SK-N-MC (cell line): ENCODE measurements around the gene RDM1.
"Not testable (repeated sequence)": the region's sequence is repeated elsewhere in the genome, so short reads cannot be mapped to it uniquely, and the experiment has no call there.

Experiments used
- DNase-seq: peaks from one replicate; pipeline ENCODE4 v3.0.0-alpha.2; 2011; ENCODE audit warnings: low read depth, low spot score
- H3K27ac ChIP-seq: fragments of 200-600 bp; sonication (generic); 2 replicates; pipeline ENCODE4 v1.5.1; 2016; ENCODE audit warnings: mixed run types
- H3K36me3 ChIP-seq: fragments of 200-600 bp; sonication (generic); 2 replicates; pipeline ENCODE4 v1.6.1; 2017; ENCODE audit warnings: antibody characterized with exemption, low read length, mixed read lengths; ENCODE audit not compliant: insufficient read depth
- H3K4me3 ChIP-seq: fragments of 200-600 bp; sonication (generic); 2 replicates; pipeline ENCODE4 v1.5.1; 2016
- H3K9ac ChIP-seq: fragments of 200-600 bp; sonication (generic); 2 replicates; pipeline ENCODE4 v1.8.0; 2017; ENCODE audit warnings: mixed run types, mixed read lengths; ENCODE audit not compliant: insufficient read length
- H3K9me3 ChIP-seq: fragments of 200-600 bp; sonication (generic); 2 replicates; pipeline ENCODE4 v1.6.1; 2017; ENCODE audit warnings: low read depth, mild to moderate bottlenecking, antibody characterized with exemption, low read length, moderate library complexity, mixed read lengths
- EZH2 ChIP-seq: fragments of 200-600 bp; sonication (generic); IDR thresholded peaks from one replicate; pipeline ENCODE4 v1.6.1; 2017; ENCODE audit warnings: antibody characterized with exemption
- FOXP2 ChIP-seq: optimal IDR thresholded peaks from 2 replicates; pipeline ENCODE3; 2011; ENCODE audit warnings: mild to moderate bottlenecking, moderate library complexity; ENCODE audit not compliant: insufficient read depth; ENCODE audit errors: extremely low read length, control extremely low read depth
- POLR2AphosphoS5 ChIP-seq: IDR thresholded peaks from 2 replicates; pipeline ENCODE4 v1.6.1; 2012; ENCODE audit warnings: mild to moderate bottlenecking, low read depth, low read length, borderline replicate concordance

RDM1 gene

DNA sequence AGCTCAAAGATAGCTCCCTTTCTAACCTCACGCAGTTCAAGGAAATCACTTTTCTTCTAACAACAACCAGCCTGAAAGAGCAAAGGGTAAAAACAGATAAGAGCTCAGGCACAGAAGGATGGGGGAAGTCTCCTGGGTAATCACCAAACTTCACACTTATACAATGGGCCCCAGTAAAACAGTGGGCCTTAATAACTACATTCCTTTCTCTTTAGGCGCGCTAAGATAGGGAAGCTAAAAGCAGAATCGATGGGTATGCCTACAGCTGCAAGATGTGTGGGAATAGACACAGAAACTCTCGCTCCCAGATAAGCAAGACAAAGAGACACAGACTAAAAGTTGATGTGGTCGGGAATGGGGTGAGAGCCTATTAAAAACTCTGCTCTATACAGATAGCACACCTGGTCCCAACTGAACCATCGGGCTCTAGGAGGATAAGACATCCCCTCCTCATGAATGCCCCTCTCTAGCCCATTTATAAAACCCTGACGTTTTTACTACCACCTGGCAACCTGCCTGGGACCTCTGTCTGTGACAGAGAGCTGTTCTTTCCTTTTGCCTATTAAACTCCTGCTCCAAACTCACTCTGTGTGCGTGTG is 12.1 kb upstream of the RDM1 start:
- Histone ChIP-seq H3K9ac (no peak overlapping the region), H3K4me3 (no peak overlapping the region), H3K36me3 (no peaks in the 10 kb centered on the region), H3K27ac (no peak overlapping the region), H3K9me3 (no peaks in the 10 kb centered on the region)
- no peak for DNase-seq
- TF ChIP-seq EZH2 (no peak), FOXP2 (no peak), POLR2AphosphoS5 (no peak)

GRCh38 chr17:35938492-35938891 is 7.9 kb upstream of the RDM1 start:
- not testable (repeated sequence) for H3K4me3 ChIP-seq, H3K27ac ChIP-seq, H3K9ac ChIP-seq, H3K36me3 ChIP-seq, DNase-seq, H3K9me3 ChIP-seq

- no peak for DNase-seq
- H3K27ac ChIP-seq: no peak overlapping the region
- no peak overlapping the region for H3K4me3 ChIP-seq
- H3K36me3 ChIP-seq: no peaks in the 10 kb centered on the region
- TF ChIP-seq POLR2AphosphoS5 (no peak), FOXP2 (no peak), EZH2 (no peak)
- no peaks in the 10 kb centered on the region for H3K9me3 ChIP-seq
- H3K9ac ChIP-seq: no peak overlapping the region
Measured at GRCh38 chr17:35936063-35936462, 5.5 kb upstream of the RDM1 start.

GRCh38 chr17:35934760-35935159 is 4.2 kb upstream of the RDM1 start:
- Histone ChIP-seq H3K9me3 (no peaks in the 10 kb centered on the region), H3K27ac (no peak overlapping the region), H3K4me3 (no peak overlapping the region), H3K9ac (no peak overlapping the region), H3K36me3 (no peaks in the 10 kb centered on the region)
- no peak for TF ChIP-seq EZH2
- DNase-seq: no peak

DNA sequence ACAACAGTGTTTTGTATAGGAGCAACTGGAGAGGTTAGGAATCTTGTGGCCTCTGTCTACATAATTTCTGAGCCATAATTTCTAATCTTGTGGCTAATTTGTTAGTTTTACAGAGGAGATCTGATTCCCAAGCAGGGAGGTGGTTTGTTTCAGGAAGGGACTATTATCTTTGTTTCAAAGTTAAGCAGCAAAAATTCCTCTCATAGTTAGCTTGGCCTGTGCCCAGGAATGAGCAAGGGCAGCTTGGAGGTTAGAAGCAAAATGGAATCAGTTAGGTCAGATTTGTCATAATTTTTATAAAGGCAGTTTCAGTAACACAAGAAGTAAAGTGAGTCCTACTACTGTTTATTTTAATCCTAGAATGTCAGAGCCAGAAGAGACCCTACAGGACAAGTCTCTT is 2.0 kb upstream of the RDM1 start:
- Histone ChIP-seq H3K9me3 (no peaks in the 10 kb centered on the region), H3K36me3 (no peaks in the 10 kb centered on the region), H3K27ac (0 out of 2 replicates have a peak overlapping the region, but pooled peaks have one; percentile 2), H3K4me3 (no peak overlapping the region), H3K9ac (no peak overlapping the region)
- DNase-seq: no peak
- TF ChIP-seq FOXP2 (no peak), POLR2AphosphoS5 (no peak), EZH2 (no peak)

DNA sequence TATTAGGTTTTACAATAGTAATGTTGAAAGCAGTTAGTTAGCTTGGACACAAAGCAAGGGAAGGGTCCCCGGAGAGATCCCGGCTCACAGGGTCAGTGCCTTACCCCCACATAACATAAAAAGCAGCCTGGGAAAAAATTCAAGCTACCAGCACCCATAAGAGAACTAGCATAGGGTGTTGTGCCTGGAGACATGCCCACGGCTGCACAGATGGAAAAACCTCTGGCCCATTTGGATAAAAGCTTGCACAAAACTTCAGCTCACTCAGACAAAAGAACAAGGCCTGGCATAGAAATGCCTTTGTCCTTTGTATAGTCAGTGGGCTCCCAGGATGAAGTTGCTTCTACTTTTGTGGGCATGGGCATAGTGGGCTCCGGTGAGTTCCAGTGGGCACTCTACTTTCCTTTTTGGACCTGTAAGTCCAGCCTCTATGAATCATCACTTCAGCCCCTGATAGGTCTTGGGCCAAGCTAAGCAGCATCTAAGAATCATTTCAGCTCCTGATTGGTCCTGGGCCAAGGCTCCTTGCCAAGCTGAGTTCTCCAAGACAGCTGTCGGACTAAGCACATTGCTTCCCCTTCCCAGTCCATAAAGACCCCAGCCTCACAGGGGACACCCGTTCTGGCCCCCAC is 1.3 kb upstream of the RDM1 start:
- TF ChIP-seq EZH2 (no peak), FOXP2 (no peak), POLR2AphosphoS5 (no peak)
- no peak overlapping the region for H3K9ac ChIP-seq
- no peaks in the 10 kb centered on the region for H3K36me3 ChIP-seq
- H3K9me3 ChIP-seq: no peaks in the 10 kb centered on the region
- H3K27ac ChIP-seq: 0 out of 2 replicates have a peak overlapping the region, but pooled peaks have one; percentile 2
- H3K4me3 ChIP-seq: no peak overlapping the region
- no peak for DNase-seq

GRCh38 chr17:35927714-35928113 is 2.9 kb downstream of the RDM1 start:
- H3K27ac ChIP-seq: no peak overlapping the region
- H3K9ac ChIP-seq: no peak overlapping the region
- H3K36me3 ChIP-seq: no peaks in the 10 kb centered on the region; the same call in 1 of the 2 replicates
- H3K4me3 ChIP-seq: no peak overlapping the region
- TF ChIP-seq EZH2 (no peak), FOXP2 (no peak), POLR2AphosphoS5 (no peak)
- no peaks in the 10 kb centered on the region for H3K9me3 ChIP-seq
- no peak for DNase-seq

GRCh38 chr17:35923609-35924114 is 6.9 kb downstream of the RDM1 start:
- Histone ChIP-seq H3K4me3 (no peak overlapping the region), H3K9ac (no peak overlapping the region), H3K9me3 (no peaks in the 10 kb centered on the region), H3K27ac (no peak overlapping the region), H3K36me3 (no peaks in the 10 kb centered on the region; the same call in 1 of the 2 replicates)
- DNase-seq: no peak
- TF ChIP-seq EZH2 (no peak), POLR2AphosphoS5 (no peak), FOXP2 (no peak)

DNA sequence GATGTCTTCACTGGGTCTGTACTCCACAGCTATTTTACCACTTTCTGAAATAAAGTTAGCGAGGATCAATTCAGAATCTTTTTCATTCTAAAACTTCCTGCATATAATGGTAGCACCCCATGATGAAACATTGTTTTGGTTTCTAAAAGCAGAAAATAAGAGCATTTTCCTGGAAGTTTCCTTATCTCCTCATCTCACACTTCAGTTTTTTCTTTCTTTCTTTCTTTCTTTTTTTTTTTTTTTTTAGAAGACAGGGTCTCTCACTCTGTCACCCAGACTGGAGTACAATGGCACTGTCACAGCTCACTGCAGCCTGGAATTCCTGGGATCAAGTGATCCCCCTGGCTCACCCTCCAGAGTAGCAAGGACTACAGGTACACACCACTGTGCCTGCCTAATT is 10.3 kb downstream of the RDM1 start:
- Histone ChIP-seq H3K36me3 (no peaks in the 10 kb centered on the region; the same call in 1 of the 2 replicates), H3K9me3 (no peaks in the 10 kb centered on the region), H3K9ac (no peak overlapping the region), H3K4me3 (no peak overlapping the region), H3K27ac (no peak overlapping the region)
- TF ChIP-seq POLR2AphosphoS5: no peak
- no peak for TF ChIP-seq EZH2
- TF ChIP-seq FOXP2: no peak
- DNase-seq: no peak
